Effector memory CD4-positive, alpha-beta T cell (primary cell): ENCODE data around the gene OR14K1.
"Not testable (repeated sequence)": the region's sequence is repeated elsewhere in the genome, so short reads cannot be mapped to it uniquely, and the experiment has no call there.

Experiments used
- DNase-seq, 3 donors: peaks; one replicate each; pipeline ENCODE4 v3.0.0-alpha.2; 2020
- H3K27ac ChIP-seq: 2 replicates; pipeline ENCODE4 v1.7.0; 2013; ENCODE audit warnings: mild to moderate bottlenecking, low read length, moderate library complexity; ENCODE audit not compliant: insufficient read depth, poor library complexity, severe bottlenecking
- H3K27me3 ChIP-seq: replicated peaks from 2 replicates; pipeline ENCODE4 v1.7.0; 2013; ENCODE audit warnings: mild to moderate bottlenecking, low read length; ENCODE audit not compliant: insufficient read depth, control insufficient read depth, poor library complexity, severe bottlenecking
- H3K36me3 ChIP-seq: 2 replicates; pipeline ENCODE4 v1.7.0; 2013; ENCODE audit warnings: mild to moderate bottlenecking, low read length, moderate library complexity; ENCODE audit not compliant: control insufficient read depth, insufficient read depth
- H3K4me1 ChIP-seq: 2 replicates; pipeline ENCODE4 v1.7.0; 2013; ENCODE audit warnings: low read length, mild to moderate bottlenecking; ENCODE audit not compliant: control insufficient read depth, insufficient read depth, poor library complexity, severe bottlenecking
- H3K4me3 ChIP-seq: 2 replicates; pipeline ENCODE4 v1.7.0; 2013; ENCODE audit warnings: low read length, low read depth, mild to moderate bottlenecking; ENCODE audit not compliant: insufficient read depth, poor library complexity, severe bottlenecking
- H3K9me3 ChIP-seq: 2 replicates; pipeline ENCODE4 v1.7.0; 2013; ENCODE audit warnings: mild to moderate bottlenecking, low read length, moderate library complexity; ENCODE audit not compliant: control insufficient read depth

OR14K1 gene

DNA sequence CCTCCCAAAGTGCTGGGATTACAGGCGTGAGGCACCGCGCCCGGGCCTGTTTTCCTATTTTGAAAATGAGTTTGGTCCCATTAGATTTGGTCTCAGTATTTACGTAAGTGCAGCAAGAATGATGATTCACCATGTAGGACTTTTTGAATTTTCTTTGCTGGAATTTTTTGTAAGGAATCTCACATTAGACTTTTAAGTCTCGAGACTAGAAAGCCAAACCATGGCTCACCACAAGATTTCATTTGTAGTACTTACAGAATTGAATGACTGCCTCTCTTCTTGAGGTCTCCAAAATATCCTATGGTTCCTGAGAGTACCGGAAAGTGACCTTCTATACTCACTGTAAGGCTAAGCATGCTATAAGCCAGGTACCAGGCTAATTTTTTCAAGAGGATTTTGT is 9.2 kb downstream of the OR14K1 start:
- Histone ChIP-seq H3K36me3 (no peaks in the 10 kb centered on the region), H3K4me3 (no peak overlapping the region), H3K27me3 (no peaks in the 10 kb centered on the region), H3K27ac (no peak overlapping the region), H3K4me1 (no peaks in the 10 kb centered on the region), H3K9me3 (no peaks in the 10 kb centered on the region)
- no peak for DNase-seq

DNA sequence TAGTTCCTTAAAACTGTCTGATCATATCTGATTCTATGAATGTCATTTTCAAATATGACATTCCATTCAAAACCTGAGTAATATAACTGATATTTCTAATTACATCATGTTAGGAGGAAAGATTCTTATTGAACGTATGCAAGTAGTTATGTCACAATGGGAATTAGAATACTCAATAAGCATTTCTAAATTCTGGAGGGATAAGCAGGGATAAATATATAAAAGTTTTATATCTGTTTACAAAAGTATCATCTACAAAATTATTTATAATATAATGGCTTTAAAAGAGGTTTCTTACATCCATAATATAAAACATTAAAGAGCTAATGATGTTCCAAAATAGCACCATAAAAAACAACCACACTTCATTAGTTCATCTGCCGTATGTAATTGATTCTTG is 9.6 kb downstream of the OR14K1 start, which contains the start of gene OR14A2:
Gene OR14A2, minus strand, starts transcription at position 101 of the 400 bp plus-strand sequence.
- no peaks in the 10 kb centered on the region for H3K27me3 ChIP-seq
- no peak within 1 kb of the TSS for H3K4me3 ChIP-seq
- H3K36me3 ChIP-seq: no peaks in the 10 kb centered on the region
- H3K4me1 ChIP-seq: no peaks in the 10 kb centered on the region
- no peak for DNase-seq
- H3K27ac ChIP-seq: no peak within 1 kb of the TSS
- no peaks in the 10 kb centered on the region for H3K9me3 ChIP-seq

DNA sequence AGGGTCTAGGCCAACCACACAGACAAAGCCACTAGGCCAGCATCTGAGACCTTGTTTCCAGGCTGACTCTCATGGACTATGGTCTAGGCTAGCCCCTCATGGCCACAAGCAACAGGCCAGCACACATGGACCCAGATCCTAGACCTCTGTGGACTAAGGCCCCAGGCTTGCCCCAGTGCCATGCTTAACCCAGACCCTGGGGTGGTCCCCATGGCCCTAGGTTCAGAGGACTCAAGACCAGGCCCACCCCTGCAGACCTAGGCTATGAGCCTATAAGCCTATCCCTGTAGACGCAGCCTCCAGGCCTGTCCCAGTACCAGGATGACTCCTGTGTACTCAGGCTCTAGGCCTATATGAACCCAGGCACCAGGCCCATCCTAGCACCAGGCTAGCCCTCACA is 11.5 kb downstream of the OR14K1 start:
- H3K4me3 ChIP-seq: no peak overlapping the region
- H3K27ac ChIP-seq: no peak overlapping the region
- no peaks in the 10 kb centered on the region for H3K36me3 ChIP-seq
- H3K27me3 ChIP-seq: no peaks in the 10 kb centered on the region
- H3K9me3 ChIP-seq: no peaks in the 10 kb centered on the region
- no peak for DNase-seq
- H3K4me1 ChIP-seq: no peaks in the 10 kb centered on the region

DNA sequence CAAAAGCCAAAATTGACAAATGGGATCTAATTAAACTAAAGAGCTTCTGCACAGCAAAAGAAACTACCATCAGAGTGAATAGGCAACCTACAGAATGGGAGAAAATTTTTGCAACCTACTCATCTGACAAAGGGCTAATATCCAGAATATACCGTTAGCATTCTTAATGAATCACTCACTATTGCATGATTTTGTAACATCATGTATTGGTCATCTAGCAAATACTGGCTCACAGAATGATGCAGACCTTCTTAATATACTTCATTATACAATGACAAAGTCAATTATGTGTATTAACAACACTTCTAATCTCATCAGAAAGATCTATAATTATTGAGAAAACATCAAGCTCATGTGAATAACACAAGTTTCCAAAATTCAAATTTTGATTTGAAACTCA is 15.9 kb downstream of the OR14K1 start:
- H3K27ac ChIP-seq, H3K27me3 ChIP-seq, H3K4me3 ChIP-seq, DNase-seq, H3K9me3 ChIP-seq, H3K4me1 ChIP-seq, H3K36me3 ChIP-seq: not testable (repeated sequence)

DNA sequence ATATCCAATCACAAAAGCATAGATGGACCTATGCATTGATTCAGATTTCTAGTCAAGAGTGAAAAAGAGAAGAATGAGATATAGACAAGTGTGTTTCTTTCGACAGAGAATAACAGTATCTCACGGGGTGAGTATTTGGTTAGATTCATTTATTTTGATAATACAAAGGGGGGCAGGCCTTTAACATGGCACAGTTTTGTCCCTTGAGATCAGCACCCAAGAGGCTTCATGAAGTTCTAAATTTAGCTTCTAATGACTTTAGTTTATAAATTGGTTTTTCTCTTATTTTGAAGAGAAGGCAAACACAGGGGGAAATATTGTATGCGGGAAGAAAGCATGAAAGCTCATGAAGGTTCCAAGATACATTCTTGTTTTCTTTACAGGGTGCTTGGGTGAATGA is 22.0 kb downstream of the OR14K1 start, which contains the start of gene OR1C1:
Gene OR1C1, minus strand, starts transcription at position 101 of the 400 bp plus-strand sequence. CDS start 2,150 bp downstream, outside the sequence.
- Histone ChIP-seq H3K4me1 (no peaks in the 10 kb centered on the region), H3K4me3 (no peak within 1 kb of the TSS), H3K36me3 (no peaks in the 10 kb centered on the region), H3K9me3 (no peaks in the 10 kb centered on the region), H3K27me3 (no peaks in the 10 kb centered on the region), H3K27ac (no peak within 1 kb of the TSS)
- no peak for DNase-seq

DNA sequence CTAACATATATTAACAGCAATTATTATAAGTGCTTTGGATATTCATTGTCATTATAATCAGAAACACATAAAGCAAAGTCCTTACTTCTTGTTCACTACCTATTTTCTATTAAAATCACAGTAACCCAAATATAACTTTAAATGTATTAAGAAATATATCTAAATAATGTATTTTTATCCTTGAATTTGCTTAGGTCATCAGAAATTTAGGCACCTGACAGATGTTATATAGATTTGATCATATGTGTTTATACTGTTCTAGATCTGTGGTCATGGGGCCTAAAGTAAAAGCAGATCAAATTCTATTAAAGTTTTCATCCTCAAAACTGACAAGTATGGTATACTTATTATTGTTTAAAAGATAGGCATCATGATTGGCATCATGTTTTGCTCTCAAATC is 31.2 kb downstream of the OR14K1 start:
- Histone ChIP-seq H3K9me3 (no peaks in the 10 kb centered on the region), H3K27me3 (no peaks in the 10 kb centered on the region), H3K4me1 (no peaks in the 10 kb centered on the region), H3K36me3 (no peaks in the 10 kb centered on the region), H3K27ac (no peak overlapping the region), H3K4me3 (no peak overlapping the region)
- DNase-seq: no peak
